ENCODE results near the gene SRC.
"Not testable (repeated sequence)": the region's sequence is repeated elsewhere in the genome, so short reads cannot be mapped to it uniquely, and the experiment has no call there.

Gene SRC

DNA sequence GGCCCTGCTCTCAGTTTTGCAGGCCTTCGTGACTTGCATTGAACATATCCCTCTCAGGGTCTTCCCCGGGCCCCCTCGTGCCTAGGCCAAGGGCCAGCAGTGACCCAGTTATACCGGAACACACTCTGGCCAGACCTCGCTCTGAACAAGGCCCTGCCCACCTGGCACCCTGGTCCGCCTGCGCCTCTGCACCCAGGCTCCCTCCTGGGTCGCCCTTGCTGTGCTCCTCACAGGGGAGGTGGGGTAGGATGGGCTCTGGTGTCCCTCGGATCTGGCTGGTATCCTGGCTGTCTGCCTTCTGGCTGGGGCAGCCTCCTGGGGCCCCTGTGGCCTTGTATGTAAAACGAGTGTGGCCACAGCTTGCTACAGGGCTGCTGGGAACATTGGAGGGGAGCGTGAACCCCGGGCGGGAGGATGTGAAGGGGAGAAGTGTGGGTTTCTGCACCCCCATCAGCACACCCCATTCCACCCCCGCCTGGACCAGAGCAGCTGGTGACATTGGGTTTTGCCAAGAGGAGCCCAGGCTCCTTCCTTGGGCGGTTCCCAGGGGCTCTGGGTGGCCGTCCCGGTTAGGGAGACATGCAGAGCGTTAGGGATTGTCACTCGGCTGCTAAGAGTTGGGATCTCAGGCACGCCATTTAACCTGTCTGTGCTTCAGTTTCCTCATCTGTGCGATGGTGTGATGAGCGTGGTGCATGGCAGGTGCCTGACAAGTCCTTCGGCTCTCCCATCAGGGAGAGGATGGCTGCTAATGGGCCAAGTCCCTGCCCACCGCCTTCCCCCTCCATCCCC, 17.5 kb downstream of the SRC start:
- no peak for DNase-seq (ENCODE audit: low read depth in 2 of 2)

DNA sequence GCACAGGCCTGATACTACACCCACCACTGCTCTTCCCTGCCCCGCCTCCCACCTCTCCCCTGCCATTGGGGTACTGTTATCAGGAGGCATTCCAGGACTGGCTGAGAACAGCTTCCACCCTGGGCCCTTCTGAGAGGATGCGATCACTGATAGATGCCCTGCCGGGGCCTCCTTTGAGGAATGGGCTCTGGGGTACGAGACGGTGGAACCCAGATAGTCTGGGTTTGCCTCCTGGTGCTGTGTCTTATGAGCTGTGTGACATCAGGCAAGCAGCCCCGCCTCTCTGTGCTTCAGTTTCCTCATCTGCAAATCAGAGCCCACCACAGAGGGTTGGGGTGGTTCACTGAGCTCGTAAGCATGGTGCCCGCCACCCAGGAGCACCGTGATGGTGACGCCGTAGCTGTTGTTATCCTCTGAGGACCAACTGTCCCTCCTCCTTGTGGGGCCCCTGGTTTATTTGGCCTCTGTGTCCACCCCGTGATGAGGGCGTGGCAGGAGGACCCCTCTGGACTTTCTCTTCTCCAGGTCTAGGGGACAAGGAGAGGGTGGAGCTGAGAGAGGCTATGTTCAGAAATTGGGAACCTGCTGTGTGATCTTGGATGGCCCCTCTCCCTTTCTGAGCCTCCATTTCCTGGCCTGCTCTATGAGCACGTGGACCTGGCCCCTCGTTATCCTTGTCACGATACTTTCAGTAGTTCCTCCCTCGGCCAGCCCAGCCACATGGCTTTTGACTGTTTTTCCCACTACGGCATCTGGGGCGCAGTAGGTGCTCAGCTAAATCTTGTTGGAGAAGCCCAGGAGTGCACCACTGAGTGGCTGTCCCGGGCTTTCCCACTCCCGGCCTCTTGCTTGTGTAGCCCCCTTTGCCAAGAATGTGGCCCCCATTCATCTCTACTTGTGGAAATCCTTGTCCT, 18.3 kb downstream of the SRC start:
- DNase-seq (ENCODE audit: low read depth in 2 of 2) = no peak

DNA sequence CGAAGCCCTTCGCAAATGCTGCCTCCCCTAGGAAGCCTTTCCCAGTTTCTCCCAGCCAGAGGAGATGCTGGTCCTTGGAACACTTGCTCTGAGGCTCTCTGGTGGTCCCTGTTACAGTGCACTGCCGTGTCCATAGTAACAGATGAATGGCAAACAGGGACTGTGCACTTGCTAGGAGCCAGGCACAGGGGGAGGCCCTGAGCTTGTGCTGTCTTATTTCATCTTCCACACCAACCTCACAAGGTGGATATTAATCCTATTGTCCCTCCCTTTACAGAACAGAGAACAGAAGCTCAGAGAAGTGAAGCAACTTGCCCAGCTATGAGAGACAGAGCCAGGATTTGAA, 19.0 kb downstream of the SRC start:
- DNase-seq (ENCODE audit: low read depth in 2 of 2) = no peak

DNA sequence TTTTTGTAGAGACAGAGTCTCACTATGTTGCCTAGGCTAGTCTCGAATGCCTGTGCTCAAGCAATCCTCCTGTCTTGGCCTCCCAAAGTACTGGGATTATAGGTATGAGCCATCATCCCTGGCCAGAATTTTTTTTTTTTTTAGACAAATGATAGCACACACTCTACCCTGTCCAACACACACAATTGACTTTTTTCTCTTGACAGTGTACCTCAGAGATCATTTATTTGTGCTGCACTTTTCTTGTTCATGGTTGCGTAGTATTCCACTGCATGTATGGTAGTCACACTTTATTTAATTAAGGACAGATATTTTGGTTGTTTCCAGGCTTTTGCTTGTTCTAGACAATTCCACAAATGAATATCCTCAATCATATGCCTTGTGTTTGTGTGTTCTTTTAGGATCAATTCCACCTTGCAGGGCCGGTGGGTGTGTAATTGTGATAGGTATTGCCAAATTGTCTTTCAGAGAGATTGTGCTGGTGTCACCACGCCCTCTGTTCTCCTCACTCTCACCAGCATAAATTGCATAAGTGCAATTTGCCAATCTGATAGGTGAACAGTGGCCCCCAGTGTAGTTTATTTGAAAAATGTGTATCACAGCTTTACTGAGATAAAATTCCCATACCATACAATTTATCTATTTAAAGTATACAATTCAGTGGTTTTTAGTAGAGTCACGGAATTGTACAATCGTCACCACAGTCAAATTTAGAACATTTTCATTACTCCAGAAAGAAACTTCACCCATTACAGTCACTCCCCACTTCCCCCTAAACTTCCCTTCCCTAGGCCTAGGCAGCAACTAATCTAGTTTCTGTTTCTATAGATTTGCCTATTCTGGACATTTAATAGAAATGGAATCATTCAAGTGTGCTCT, 20.1 kb downstream of the SRC start:
- no peak for DNase-seq (ENCODE audit: low read depth in 2 of 2)

DNA sequence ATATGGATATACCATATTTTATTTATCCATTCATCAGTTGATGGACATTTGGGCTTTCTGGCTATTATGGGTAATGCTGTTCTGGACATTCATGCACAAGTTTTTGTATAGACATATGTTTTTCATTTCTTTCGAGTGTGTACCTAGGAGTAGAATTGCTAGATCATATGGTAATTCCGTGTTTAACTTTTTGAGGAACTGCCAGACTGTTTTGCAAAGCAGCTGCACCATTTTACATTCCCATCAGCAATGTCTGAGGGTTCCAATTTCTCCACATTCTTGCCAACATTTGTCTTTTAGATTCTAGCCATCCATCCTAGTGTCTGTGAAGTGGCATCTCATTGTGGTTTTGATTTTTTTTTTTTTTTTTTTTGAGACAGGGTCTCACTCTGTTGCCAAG, 20.8 kb downstream of the SRC start:
- no peak for DNase-seq (ENCODE audit: low read depth in 2 of 2)

DNA sequence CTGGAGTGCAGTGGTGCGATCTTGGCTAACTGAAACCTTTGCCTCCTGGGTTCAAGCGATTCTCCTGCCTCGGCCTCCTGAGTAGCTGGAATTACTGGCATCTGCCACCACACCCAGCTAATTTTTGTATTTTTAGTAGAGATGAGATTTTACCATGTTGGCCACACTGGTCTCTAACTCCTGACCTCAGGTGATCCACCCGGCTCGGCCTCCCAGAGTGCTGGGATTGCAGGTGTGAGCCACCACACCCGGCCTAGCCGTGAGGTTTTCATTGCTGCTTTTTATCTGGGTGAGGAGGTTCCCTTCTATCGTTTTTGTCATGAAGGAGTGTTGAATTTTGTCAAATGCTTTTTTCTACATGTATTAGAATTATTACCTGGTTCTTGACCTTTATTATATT, 23.9 kb downstream of the SRC start:
- DNase-seq (ENCODE audit: low read depth in 2 of 2) = no peak

DNA sequence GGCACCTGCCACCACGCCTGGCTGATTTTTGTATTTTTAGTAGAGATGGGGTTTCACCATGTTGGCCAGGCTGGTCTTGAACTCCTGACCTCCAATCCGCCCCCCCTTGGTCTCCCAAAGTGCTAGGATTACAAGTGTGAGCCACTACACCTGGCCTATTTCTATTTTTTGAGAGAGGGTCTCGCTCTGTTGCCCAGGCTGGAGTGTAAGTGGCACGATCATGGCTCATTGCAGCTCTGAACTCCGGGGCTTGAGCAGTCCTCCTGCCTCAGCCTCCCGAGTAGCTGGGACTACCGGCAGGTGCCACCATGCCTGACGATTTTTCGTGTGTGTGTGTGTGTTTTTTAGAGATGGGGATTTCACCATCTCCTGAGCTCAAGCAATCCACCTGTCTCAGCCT, 25.9 kb downstream of the SRC start:
- DNase-seq (ENCODE audit: low read depth in 2 of 2) = not testable (repeated sequence)

DNA sequence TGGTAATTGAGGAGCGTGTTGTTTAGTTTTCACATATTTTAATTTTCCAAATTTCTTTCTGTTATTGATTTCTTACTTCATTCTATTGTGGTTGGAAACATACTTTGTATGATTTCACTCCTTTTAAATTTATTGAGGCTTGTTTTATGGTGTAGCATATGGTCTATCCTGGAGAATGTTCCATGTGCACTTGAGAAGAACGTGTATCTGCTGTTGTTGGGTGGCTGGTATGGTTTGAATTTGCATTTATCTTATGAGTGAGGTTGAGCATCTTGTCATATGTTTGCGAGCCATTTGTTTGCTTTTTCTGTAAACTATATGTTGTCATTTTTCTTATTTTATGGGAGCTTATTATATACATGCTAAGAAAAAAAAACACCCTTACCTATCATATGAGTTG, 26.5 kb downstream of the SRC start:
- no peak for DNase-seq (ENCODE audit: low read depth in 2 of 2)

DNA sequence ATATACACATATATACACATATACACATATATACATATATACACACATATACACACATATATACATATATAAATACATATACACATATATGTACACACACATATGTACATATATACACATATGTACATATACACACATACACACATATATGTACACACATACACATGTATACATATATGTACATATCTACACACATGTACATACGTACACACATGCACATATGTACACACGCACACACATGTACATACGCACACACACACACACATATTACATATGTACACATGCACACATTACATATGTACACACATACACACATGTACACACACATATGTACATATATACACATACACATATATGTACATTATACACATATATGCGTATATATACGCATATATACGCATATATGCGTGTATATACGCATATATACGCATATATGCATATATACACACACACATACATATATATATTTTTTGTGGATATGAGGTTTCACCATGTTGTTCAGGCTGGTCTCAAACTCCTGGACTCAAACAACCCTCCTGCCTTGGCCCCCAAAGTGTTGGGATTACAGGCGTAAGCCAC, 27.2 kb downstream of the SRC start:
- no peak for DNase-seq (ENCODE audit: low read depth in 2 of 2)

DNA sequence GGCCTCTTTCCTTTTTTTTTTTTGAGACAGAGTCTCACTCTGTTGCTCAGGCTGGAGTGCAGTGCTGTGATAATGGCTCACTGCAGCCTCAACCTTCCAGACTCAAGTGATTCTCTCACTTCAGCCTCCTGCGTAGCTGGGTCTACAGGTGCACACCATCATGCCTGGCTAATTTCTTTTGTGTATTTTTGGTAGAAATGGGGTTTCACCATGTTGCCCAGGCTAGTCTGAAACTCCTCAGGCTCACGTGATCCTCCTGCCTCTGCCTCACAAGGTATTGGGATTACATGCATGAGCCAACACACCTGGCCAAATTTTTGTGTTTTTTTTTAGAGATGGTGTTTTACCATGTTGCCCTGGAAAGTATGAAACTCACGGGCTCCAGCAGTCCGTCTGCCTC, 29.3 kb downstream of the SRC start:
- no peak for DNase-seq (ENCODE audit: low read depth in 2 of 2)

DNA sequence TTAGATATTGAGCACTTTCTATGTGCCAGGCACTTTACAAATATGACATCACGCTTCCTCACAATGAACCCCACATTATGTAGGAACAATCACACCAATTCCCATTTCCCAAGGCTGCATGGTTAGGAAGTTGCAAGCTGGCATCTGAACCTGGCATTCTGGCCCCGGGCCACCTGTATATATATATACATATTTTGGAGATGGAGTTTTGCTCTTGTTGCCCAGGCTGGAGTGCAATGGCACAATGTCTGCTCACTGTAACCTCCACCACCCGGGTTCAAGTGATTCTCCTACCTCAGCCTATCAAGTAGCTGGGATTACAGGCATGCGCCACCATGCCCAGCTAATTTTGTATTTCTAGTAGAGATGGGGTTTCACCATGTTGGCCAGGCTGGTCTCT, 30.4 kb downstream of the SRC start:
- DNase-seq (ENCODE audit: low read depth in 2 of 2) = no peak

DNA sequence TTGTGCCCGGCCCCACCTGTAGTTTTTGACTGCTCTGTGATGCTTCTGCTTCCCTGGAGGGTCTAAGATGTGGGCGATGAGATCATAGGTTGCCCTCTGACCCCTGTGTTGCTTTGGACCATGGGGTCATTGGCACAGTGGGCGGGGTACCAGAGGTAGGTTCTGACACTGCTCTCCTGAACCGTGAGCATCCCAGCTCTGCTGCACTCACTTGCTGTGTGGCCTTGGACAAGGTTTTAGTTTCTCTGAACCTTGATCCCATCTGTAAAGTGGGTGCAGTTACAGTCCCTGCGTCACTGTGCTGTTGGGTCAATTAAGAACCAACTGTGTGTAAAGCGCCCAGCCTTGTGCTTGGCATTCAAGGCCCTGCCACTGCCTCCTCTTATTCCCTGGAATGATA, 30.9 kb downstream of the SRC start:
- no peak for DNase-seq (ENCODE audit: low read depth in 2 of 2)

DNA sequence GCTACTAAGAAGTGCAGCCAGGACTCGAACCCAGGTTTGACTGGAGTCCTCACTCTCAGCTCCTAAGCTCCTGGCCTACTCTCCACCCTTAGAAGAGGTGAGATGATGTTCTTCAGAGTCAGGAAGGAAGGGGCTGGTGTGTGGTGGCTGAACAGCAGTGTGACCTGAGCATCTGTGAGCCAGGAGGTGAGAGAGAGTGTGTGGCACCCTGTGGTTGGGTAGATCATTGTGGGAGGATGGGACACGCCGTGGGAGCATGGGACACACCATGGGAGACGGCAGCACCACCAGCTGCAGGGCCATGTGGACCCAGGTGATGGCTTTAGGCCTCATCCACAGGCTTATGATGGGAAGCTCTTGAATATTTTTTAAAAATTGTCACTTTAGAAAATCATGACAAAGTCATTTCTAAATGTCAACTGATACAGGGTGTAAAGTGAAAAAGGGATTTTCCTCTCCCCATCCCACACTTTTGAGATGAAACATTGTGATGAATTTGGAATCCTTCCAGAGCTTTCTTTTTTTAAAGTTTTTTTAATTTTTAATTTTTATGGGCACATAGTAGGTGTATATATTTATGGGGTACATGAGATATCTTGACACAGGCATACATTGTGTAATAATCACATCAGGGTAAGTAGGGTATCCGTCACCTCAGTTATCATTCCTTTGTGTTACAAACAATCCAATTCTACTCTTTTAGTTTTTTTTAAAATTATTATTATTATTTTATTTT, 31.6 kb downstream of the SRC start:
- DNase-seq (ENCODE audit: low read depth in 2 of 2) = no peak

DNA sequence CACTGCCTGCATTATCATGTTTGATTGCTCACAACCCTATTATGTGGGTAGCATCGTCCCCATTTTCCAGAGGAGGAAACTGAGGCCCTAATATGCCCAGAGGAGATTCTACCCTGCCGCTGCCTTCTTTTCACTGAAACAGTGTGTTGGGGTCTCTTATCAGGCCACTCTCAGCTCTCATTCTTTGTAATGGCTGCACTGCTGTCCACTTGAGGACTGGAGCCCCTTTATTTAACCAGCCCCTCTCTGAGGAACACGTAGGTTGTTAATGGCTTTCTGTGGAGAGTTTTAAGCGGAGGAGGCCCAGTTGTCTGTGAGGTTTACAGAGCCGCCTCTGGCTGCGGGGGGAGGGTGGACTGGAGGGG, 32.5 kb downstream of the SRC start:
- DNase-seq (ENCODE audit: low read depth in 2 of 2) = no peak

DNA sequence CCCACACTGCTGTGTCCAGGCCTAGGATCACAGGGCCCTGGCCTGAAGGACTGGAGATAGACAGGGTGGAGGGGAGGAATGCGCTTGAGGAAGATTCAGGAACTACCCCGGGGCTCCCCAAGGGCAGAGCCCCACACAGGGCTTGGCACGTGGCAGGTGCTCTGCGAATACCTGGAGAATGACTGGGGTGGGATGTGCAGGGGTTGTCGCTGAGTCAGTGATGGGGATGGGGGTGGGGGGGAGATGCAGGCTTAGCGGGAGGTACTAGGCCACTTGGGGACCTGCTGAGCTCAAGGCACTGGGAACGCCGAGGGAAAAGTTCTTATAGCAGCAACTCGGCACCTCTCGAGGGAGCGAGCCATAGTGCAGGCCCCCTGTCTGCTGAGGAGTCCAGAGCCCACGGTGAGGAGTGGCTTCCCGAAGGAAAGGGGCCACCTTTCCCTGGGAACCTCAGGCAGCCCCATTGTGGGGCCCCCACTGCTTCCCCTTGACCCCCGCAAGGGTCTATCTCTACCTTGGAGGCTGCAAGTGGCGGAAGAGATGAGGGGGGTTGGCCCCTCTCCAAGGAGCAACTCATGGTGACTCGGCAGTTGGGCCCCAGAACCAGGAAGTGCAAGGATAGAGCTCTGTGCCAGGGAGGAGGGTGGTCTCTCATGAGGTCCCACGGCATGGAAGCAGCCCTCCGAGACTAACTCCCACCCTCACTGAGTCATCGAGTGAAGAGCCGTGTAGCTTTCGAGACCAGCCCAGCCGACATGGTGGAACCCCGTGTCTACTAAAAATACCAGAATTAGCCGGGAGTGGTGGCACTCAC, 33.1 kb downstream of the SRC start:
- no peak for DNase-seq (ENCODE audit: low read depth in 2 of 2)

DNA sequence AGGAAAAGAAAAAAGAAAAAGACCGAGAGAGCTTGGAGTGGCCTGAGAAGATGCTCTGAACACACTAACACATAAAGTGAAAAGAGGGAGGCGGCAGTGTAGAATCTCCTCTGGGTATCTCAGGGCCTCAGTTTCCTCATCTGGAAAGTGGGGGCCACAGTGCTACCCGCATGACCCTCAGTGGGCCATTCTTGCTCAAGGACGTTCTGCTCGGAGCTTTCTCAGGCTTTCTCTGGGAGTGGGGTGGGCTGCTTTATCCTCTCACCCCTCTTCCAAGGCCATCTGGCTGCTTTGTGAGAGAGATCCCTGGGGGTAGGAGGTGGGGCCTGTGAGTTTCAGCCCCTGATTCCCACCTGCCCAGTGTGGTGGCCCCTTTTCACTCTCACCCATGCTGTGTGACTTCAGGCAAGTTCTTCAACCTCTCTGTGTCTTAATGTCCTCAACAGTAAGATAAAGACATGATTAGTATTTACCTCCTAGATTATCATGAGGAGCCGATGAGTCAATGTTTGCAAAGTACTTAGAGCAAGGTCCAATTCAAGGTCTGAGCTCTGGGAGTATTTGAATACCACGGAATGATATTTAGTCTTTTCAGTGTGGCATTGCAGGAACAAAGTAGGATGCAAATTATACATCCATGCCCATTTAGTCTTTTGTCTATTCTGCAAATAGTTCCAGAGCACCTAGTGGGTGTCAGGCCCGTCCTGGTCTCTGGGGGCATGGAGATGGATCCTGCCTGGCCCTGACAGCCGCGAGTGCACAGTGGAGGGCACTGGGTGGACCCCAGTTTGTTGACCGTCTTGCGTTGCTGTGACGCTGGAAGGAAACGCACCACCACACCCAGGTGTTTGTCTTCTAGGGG, 34.3 kb downstream of the SRC start:
- no peak for DNase-seq (ENCODE audit: low read depth in 2 of 2)

DNA sequence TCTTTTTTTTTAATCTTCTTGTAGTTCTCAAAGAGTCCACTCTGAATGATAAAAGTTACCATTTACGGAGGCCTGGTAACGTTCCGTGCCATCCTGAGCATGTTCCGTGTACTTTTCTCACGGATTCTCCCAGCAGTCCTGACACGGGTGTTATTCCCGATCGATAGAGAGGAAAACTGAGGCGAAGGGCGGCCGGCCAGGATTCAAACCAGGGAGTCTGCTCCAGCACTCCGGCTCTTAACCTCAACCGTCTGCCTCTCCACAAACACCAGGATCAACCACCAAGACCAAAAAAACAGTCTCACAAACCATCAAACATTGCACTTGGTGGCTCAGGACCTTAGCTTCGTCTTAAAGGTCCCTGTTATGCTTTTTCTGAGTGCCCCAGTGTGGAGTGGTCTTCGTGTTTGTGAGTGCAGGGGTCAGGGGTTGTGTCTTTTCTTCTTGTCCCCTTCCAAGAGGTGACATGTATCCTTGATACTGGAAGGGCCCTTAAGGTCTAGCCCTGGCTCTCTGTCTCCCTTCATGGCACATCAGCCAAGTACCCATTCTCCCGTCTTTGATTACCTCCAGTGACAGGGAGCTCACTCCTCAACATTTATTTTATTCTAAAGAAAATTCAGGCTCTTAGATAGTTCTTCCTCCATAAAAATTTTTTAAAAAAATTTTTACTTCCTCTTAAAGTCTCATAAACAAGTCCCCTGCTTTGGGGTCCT, 35.1 kb downstream of the SRC start:
- no peak for DNase-seq (ENCODE audit: low read depth in 2 of 2)

DNA sequence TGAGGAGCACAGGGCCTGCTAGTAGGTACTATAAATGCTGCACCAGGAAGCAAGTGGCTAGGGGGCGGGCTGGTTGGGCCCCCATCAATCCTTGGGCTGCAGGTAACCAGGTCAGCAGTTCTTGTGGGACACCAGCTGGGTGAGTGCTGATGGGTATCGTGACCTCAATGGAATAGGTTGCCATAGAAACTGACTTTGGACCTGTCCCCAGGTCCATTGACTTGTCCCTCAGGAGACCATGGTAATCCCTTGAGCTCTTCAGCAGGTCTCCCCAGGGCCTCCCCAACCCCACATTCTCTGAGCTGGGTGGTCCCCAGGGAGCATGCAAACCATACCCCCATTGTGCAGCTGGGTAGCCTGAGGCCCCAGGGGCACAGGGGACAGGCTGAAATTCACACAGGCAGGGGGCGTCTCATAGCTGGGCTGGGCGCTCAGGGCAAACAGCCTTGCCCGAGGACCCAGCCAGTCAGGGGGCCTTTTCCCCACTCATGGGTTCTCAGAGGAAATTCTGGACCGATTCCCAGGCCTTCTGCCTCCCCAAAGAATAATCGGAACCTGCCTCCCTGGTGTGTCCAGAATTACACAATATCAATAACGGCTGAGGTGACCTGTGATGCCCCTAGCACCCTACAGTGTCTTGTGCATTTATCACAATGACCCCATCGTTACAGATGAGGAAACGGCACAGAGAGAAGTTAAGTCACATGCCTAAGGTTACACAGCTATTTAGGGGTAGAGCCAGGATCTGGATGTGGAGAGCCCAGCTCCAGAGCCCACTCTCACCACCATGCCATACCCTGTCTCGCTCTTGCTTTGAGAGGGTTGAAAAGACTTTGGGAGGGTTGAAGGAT, 35.9 kb downstream of the SRC start:
- no peak for DNase-seq (ENCODE audit: low read depth in 2 of 2)
